GM19043 (cell line): ENCODE results near the gene TMEM218.
"Not testable (repeated sequence)": the region's sequence is repeated elsewhere in the genome, so short reads cannot be mapped to it uniquely, and the experiment has no call there.

Experiments used
- ATAC-seq: cut with Tn5 transposase; IDR thresholded peaks from one replicate; pipeline ENCODE4 v1.9.1; 2021; ENCODE audit warnings: low read depth; ENCODE audit not compliant: unreplicated experiment

Gene TMEM218

DNA sequence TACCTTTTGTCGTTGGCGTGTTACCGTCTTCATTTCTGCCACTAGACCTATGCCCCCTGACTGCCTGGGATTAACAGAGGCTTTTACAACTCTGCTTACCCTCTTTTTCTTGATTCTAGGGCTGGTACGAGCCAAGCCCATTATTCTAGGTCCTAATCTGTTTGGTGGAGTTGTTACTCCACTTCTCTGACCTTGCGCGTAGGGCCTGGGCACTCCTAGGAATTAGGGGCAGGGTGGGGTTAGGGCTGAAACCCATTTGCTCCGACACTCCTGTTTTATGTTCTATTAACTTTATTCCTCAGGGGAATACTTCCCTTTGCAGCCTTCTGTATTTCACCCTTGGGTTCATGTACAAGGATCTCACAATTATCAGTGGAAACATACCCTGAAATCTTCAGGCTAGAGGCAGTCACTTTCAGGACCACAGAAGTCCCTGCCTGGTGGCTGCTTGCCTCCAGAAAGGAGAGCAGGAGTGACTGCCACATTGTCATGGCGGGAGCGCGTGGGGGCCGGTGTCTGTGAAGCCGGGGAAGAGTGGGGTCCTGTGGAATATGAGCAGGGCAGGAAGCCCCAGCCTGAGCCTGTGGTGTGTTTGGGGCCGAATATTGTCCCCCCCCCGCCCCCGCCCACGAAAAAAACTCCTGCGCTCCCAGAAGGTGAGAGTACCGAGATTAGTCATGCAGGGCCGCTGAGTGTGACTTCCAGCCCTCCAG is 49.1 kb downstream of the TMEM218 start:
- ATAC-seq, result peak; percentile 2

DNA sequence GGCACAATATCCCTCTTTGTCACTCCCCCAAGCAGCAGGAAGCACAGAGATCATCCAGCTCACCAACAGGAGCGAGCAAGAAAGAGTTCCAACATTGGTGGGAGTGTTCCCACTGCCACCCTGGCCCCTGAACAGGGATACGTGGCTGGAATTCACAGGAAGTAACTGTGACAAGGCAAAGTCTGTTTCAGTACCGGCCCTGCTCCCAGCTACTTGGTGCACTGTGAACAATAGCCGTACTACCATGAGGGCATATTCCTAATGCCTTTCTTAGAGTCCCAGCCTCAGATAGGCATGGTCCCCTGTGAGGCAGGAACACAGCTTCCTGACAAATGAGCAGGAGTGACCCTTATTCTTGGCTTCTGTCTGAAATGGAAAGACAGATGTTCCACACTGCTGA is 50.1 kb downstream of the TMEM218 start:
- no peak for ATAC-seq

DNA sequence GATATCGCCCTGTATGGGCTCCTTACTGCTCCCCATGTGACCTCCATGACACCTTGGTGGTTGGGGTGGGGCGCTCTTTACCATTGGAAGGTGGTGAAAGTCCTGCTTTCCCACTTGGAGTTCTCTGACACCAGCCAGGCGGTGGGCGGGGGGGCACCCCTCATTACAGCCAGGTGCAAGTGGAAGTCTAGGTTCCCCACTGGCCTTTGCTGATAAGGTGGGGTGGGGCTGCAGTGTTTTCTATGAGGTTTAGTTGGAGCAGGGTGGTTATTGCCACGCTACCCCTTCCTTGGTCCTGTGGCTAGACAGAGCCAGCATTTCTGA is 53.8 kb downstream of the TMEM218 start:
- no peak for ATAC-seq

DNA sequence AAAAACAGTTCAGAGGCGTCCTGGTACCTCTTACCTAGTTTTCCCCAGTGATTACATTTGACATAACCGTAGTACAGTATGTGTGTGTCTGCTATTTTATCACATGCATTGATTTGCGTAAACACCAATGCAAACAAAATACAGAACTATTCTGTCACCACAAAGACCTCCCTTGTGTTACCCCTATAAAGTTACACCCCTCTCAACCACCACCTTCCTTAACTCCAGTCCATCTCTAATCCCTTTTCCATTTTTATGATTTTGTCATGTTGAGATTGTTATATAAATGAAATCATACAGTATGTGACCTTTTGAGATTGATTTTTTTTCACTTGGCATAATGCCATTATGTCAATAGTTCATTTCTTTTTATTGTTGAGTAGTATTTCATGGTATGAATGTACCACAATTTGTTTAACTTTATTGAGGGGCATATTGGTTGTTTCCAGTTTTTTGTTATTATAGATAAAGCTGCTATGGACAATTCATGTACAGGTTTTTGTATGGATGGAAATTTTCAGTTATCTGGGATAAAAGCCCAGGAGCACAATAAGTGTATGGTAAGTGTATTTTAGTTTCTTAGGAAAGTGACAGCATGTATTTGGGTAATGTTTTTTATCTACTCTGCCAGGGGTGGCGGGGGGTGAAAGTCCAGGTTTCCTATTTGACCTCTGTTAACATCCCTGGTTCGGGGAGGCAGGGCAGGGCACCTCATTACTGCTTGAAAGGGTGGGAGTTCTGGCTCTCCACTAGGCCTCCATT is 54.3 kb downstream of the TMEM218 start:
- ATAC-seq, result no peak

DNA sequence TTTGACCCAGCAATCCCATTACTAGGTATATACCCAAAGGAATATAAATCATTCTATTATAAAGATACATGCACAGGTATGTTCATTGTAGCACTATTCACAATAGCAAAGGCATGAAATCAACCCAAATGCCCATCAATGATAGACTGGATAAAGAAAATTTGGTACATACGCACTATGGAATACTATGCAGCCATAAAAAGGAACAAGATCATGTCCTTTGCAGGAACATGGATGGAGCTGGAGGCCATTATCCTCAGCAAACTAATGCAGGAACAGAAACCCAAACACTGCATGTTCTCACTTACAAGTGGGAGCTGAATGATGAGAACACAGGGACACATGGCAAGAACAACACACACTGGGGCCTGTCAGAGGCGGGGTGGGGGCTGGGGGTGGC is 55.3 kb downstream of the TMEM218 start:
- ATAC-seq, result not testable (repeated sequence)

DNA sequence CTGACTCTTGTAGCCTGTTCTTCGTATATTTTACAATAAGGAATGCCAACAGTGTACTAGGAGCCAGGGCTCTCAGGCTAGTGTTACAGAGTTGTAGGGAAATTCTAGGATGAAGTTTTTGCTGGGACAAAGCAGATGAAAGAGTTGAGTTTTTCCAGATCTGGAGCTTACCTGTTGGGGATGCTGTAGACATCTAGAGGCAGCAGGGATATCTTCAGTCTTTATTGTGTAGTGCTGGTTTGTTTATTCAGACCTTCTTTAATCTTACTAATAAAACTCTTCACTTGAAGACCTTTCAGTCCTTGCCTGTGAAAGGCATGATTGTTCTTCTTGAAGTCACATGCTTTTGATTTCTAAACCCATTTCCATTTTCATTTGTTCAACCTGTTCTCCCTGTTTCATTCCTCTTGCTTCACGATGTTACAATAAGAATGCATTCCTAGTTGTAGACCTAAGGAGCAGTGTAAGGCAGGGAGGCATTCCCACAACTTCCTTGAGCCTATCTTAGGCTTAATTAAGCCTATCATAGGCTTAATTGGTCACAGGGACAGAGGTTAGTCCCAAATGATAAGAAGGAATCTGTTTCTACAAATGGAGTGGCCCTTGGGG is 56.2 kb downstream of the TMEM218 start:
- no peak for ATAC-seq

DNA sequence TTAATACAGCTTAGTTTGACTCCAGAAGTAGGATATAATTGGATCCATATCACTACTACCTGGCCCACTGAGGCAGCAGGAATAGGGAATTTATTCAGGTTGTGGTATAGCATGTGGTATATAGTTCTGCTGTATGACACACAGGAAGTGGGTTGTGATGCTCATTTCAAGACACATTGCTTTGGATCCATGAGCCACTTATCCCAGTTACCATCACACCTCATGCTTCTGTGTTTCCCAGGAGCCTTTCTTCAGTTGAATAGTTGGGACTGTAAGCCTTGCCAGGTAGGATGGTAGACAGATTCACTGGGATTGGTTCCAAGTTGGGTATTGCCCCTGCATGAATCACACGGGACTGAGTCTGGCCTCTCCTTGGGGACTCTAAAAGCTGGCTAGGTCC is 58.3 kb downstream of the TMEM218 start:
- ATAC-seq, result no peak

DNA sequence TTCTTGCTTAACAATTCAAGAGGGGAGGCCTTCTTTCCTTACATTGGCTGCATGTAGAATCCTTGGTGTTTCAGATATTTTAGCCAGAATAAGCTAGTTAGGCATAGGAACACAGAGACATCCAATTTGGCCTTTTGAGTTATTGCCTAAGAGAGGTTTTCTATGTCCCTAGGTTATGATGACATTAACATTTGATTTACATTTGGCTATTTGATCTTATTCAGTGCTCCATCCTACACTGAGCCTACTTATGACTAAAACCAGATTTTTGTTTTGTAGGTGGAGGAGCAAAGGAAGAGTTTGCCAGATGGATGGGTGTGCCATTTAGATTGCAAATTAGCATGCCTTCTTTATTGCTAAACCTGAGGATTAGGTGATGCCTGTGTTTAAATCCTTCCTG is 59.4 kb downstream of the TMEM218 start:
- ATAC-seq, result no peak

DNA sequence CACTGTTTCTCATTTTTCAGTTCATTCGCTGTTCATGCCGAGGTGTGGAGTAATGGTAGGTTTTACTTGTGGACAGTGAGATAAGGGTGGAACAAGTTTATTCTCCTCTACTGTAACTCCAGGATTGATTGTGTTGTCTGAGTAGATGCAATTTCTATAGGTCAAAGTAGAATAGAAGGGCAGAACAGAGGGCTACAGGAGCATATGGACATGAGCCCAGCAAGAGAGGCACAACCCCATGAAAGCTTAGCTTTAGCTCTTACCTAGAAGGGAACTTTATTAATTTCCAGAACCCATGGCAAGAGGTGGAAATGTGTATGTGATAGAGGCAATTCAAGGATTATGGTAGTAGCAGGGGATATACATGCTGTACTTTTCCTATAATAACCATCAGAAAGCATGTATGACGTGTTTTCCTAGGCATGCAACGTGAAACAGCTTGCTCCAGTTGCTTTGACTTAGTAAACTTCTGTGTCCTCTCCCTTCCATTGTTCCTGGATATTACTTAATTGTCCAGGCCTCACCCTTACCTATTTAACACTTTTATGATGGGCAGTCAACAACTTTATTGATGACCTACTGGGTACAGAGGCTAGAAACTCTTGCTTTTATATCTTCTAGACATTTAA is 62.1 kb downstream of the TMEM218 start:
- ATAC-seq, result no peak
